ENCODE measurements around the gene STING1. TPM values are rescaled to one million over a fixed set of nuclear protein-coding genes. Genes with fewer than 3 reads are reported as not detected.

The STING1 gene
- total RNA-seq, 1 donor from 2014 or later: 0.07 TPM

DNA sequence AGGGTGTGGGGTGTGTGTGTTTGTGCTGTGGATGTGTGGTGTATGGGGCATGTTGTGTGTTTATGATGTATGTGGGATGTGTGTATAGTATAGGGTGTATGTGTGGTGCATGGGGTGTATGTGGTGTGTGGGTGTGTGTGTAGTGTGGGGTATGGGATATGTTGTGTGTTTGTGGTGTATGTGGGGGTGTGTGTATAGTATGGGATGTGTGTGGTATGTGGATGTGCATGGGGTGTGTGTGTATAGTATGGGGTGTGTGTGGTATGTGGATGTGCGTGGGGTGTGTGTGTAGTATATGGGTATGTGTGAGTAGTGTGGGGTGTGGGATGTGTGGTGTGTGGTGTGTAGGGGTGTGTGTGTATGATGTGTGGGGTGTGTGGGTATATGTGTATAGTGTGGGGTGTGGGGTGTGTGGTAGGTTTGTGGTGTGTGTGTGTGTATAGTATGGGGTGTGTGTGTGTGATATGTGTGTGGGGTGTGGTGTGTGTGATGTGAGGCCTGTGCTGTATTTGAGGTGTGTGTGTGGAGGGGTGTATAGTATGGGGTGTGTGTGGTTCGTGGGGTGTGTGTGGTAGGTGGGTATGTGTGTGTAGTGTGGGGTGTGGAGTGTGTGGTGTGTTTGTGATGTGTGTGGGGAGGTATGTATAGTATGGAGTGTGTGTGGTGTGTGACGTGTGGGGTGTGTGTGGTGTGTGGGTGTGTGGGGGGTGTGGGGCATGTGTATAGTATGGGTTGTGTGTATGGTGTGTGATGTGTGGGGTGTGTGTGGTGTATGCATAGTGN is 30.5 kb downstream of the STING1 start:
- no peaks in the 10 kb centered on the region for H3K36me3 Mint-ChIP-seq
- Histone ChIP-seq H3K27ac (no peak overlapping the region), H3K27me3 (no peaks in the 10 kb centered on the region), H3K79me2 (ENCODE audit: low read depth) (no peaks in the 10 kb centered on the region), H3K4me1 (no peaks in the 10 kb centered on the region), H3K4me2 (no peak overlapping the region), H3K4me3 (no peak overlapping the region), H4K20me1 (ENCODE audit: low read depth) (no peaks in the 10 kb centered on the region), H2AFZ (replicated peaks) (no peak overlapping the region), H3K36me3 (no peaks in the 10 kb centered on the region), H3K9me3 (ENCODE audit: low read depth) (no peaks in the 10 kb centered on the region), H3K9ac (no peak overlapping the region), H3F3A (ENCODE audit: low read depth) (no peaks in the 10 kb centered on the region)
- peaks cover 8% of the 10 kb centered on the region for H3K27me3 Mint-ChIP-seq (ENCODE audit: insufficient read depth, low read depth)
- no peaks in the 10 kb centered on the region for H3K9me3 Mint-ChIP-seq
- no peak overlapping the region for H3K27ac Mint-ChIP-seq
- no peak for DNase-seq (ENCODE audit: low spot score)
- H3K4me1 Mint-ChIP-seq: no peaks in the 10 kb centered on the region
- no peak overlapping the region for H3K4me3 Mint-ChIP-seq
- TF ChIP-seq EZH2phosphoT487 (IDR thresholded peaks at IDR 0.05): no peak
- TF ChIP-seq CTCF (IDR thresholded peaks at IDR 0.05): no peak
- TF ChIP-seq EZH2 (IDR thresholded peaks at IDR 0.05): no peak

DNA sequence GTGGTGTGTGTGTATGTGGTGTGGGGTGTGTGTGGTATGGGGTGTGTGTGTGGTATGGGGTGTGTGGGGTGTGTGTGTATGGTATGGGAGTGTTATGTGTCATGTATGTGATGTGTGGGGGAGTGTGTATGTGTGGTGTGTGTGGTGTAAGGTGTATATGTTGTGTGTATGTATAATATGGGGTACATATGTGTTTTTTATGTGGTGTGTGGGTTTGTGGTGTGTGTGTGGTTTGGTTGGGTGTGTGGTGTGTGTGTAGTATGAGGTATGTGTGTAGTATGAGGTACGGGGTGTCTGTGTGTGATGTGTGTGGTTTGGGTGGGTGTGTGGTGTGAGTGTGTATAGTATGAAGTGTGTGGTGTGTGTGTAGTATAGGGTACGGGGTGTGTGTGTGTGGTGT is 31.4 kb downstream of the STING1 start:
- peaks cover 6% of the 10 kb centered on the region for H3K27me3 Mint-ChIP-seq (ENCODE audit: insufficient read depth, low read depth)
- no peak overlapping the region for H3K9ac ChIP-seq

DNA sequence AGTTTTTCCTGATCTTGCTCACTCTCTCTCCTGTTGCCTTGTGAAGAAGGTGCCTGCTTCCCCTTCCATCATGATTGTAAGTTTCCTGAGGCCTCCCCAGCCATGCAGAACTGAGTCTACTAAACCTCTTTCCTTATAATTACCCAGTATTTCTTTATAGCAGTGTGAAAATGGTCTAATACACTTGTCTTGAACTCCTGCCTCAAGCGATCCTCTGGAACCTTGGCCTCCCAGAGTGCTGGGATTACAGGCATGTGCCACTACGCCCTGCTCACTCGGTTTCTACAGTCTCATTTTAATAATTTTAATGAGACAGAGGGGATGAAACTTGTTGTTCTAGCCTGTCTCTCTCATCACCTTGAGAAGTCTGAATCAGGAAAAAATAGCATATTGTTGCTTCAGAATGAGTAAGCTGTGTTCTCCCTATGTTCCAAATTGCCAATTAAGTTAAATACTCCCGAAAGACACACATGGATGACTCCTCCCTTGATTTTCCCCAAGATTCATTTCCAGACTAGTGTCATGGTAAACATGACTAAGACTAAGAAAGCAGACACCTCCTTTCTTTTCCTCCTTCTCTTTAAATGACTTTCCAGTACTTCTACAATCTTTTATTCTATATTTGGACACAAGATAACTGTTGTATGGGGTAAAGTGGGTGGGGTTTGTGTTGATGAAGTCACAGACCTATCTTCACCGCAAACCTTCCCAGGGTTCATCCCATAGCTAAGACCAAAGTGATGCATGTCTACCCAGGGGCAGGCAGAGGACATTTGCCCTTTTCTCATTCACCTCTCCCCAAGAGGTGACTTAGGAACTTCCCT is 35.4 kb downstream of the STING1 start:
- no peak overlapping the region for H3K27ac Mint-ChIP-seq
- Histone ChIP-seq H3K4me2 (no peak overlapping the region), H3K9me3 (ENCODE audit: low read depth) (no peaks in the 10 kb centered on the region), H3K4me3 (no peak overlapping the region), H3F3A (ENCODE audit: low read depth) (no peaks in the 10 kb centered on the region), H3K27ac (no peak overlapping the region), H2AFZ (replicated peaks) (no peak overlapping the region), H3K27me3 (no peaks in the 10 kb centered on the region), H3K9ac (no peak overlapping the region), H3K79me2 (ENCODE audit: low read depth) (no peaks in the 10 kb centered on the region), H4K20me1 (ENCODE audit: low read depth) (no peaks in the 10 kb centered on the region), H3K36me3 (no peaks in the 10 kb centered on the region), H3K4me1 (no peaks in the 10 kb centered on the region)
- no peaks in the 10 kb centered on the region for H3K36me3 Mint-ChIP-seq
- no peak overlapping the region for H3K4me3 Mint-ChIP-seq
- H3K27me3 Mint-ChIP-seq (ENCODE audit: insufficient read depth, low read depth): peaks cover 4% of the 10 kb centered on the region
- peaks cover 4% of the 10 kb centered on the region for H3K4me1 Mint-ChIP-seq
- TF ChIP-seq EZH2phosphoT487 (IDR thresholded peaks at IDR 0.05) (no peak), CTCF (IDR thresholded peaks at IDR 0.05) (no peak), EZH2 (IDR thresholded peaks at IDR 0.05) (no peak)
- no peak for DNase-seq (ENCODE audit: low spot score)
- no peaks in the 10 kb centered on the region for H3K9me3 Mint-ChIP-seq

More for the DNA sequence above, 31.4 kb downstream of the STING1 start:
- H3K27me3 ChIP-seq: no peaks in the 10 kb centered on the region
- no peaks in the 10 kb centered on the region for H3K79me2 ChIP-seq (ENCODE audit: low read depth)
- DNase-seq (ENCODE audit: low spot score): no peak
- no peak overlapping the region for H2AFZ ChIP-seq (replicated peaks)
- TF ChIP-seq EZH2phosphoT487 (IDR thresholded peaks at IDR 0.05): no peak
- no peak for TF ChIP-seq EZH2 (IDR thresholded peaks at IDR 0.05)
- TF ChIP-seq CTCF (IDR thresholded peaks at IDR 0.05): no peak
- Mint-ChIP-seq H3K9me3 (no peaks in the 10 kb centered on the region), H3K4me3 (no peak overlapping the region), H3K36me3 (no peaks in the 10 kb centered on the region), H3K4me1 (no peaks in the 10 kb centered on the region), H3K27ac (no peak overlapping the region)
- H3K4me3 ChIP-seq: no peak overlapping the region
- no peak overlapping the region for H3K27ac ChIP-seq
- H4K20me1 ChIP-seq (ENCODE audit: low read depth): no peaks in the 10 kb centered on the region
- H3K4me1 ChIP-seq: no peaks in the 10 kb centered on the region
- no peak overlapping the region for H3K4me2 ChIP-seq
- no peaks in the 10 kb centered on the region for H3K36me3 ChIP-seq
- no peaks in the 10 kb centered on the region for H3F3A ChIP-seq (ENCODE audit: low read depth)
- no peaks in the 10 kb centered on the region for H3K9me3 ChIP-seq (ENCODE audit: low read depth)
